Neutrophil (primary cell): ENCODE results near the gene JARID2.

Experiments used
- H3K27ac ChIP-seq: fragments of 200-600 bp; sonication (generic); 2 replicates; pipeline ENCODE4 v1.5.1; 2016; ENCODE audit warnings: mild to moderate bottlenecking, moderate library complexity
- H3K27me3 ChIP-seq: fragments of 200-600 bp; sonication (generic); 2 replicates; pipeline ENCODE4 v1.6.0; 2016; ENCODE audit warnings: mild to moderate bottlenecking
- H3K36me3 ChIP-seq: fragments of 200-600 bp; sonication (generic); 2 replicates; pipeline ENCODE4 v1.5.1; 2017
- H3K4me1 ChIP-seq, 2 experiments: fragments of 200-600 bp in 1 of 2; sonication (generic) in 1 of 2; 1 replicate in 1 of 2; 2 replicates in 1 of 2; pipeline versions ENCODE4 v1.5.1 to v1.6.1; 2013 to 2016; ENCODE audit warnings: low read depth in 1 of 2, low read length in 1 of 2, mild to moderate bottlenecking in 1 of 2, moderate library complexity in 1 of 2; ENCODE audit not compliant: control insufficient read depth in 1 of 2, insufficient read depth in 1 of 2
- H3K4me3 ChIP-seq, 2 experiments: fragments of 200-600 bp in 1 of 2; sonication (generic) in 1 of 2; 1 replicate in 1 of 2; 2 replicates in 1 of 2; pipeline ENCODE4 v1.5.1; 2013 to 2016; ENCODE audit warnings: low read depth in 1 of 2, low read length in 1 of 2, mild to moderate bottlenecking in 1 of 2, moderate library complexity in 1 of 2
- H3K9me3 ChIP-seq: fragments of 200-600 bp; sonication (generic); 2 replicates; pipeline ENCODE4 v1.5.1; 2016
- CTCF ChIP-seq: fragments of 200-600 bp; sonication (generic); IDR thresholded peaks from 2 replicates; pipeline ENCODE4 v1.5.1; 2016; ENCODE audit warnings: antibody characterized with exemption

The JARID2 gene

GRCh38 chr6:15500078-15500740 is 254.3 kb downstream of the JARID2 start:
- Histone ChIP-seq H3K9me3 (no peaks in the 10 kb centered on the region), H3K27ac (no peak overlapping the region), H3K4me1 (peaks cover 4 to 5% of the 10 kb centered on the region in 2 experiments), H3K4me3 (no peak overlapping the region), H3K27me3 (no peaks in the 10 kb centered on the region), H3K36me3 (peaks cover 91% of the 10 kb centered on the region)
- no peak for TF ChIP-seq CTCF

- H3K4me3 ChIP-seq = no peak overlapping the region
- H3K4me1 ChIP-seq = no peaks in the 10 kb centered on the region
- no peak for TF ChIP-seq CTCF
- H3K36me3 ChIP-seq = peaks cover 91% of the 10 kb centered on the region
- H3K27me3 ChIP-seq = no peaks in the 10 kb centered on the region
- no peaks in the 10 kb centered on the region for H3K9me3 ChIP-seq
- H3K27ac ChIP-seq = no peak overlapping the region
These were observed 255.3 kb downstream of the JARID2 start for GRCh38 chr6:15500901-15501825.

- H3K36me3 ChIP-seq = peaks cover 91% of the 10 kb centered on the region
- H3K4me1 ChIP-seq = no peaks in the 10 kb centered on the region
- TF ChIP-seq CTCF = no peak
These were observed 256.1 kb downstream of the JARID2 start for GRCh38 chr6:15501826-15502445.

GRCh38 chr6:15502446-15503345 is 256.8 kb downstream of the JARID2 start:
- Histone ChIP-seq H3K4me1 (peaks cover 0 to under 1% of the 10 kb centered on the region in 2 experiments), H3K9me3 (no peaks in the 10 kb centered on the region), H3K27ac (no peak overlapping the region), H3K27me3 (no peaks in the 10 kb centered on the region), H3K36me3 (peaks cover 93% of the 10 kb centered on the region), H3K4me3 (no peak overlapping the region)
- TF ChIP-seq CTCF = no peak

More at GRCh38 chr6:15501826-15502445, 256.1 kb downstream of the JARID2 start:
- Histone ChIP-seq H3K27me3 (no peaks in the 10 kb centered on the region), H3K9me3 (no peaks in the 10 kb centered on the region), H3K4me3 (no peak overlapping the region), H3K27ac (no peak overlapping the region)

GRCh38 chr6:15503346-15503680 is 257.4 kb downstream of the JARID2 start:
- Histone ChIP-seq H3K36me3 (peaks cover 95% of the 10 kb centered on the region), H3K4me1 (peaks cover 6 to 7% of the 10 kb centered on the region in 2 experiments), H3K9me3 (no peaks in the 10 kb centered on the region), H3K27ac (no peak overlapping the region), H3K27me3 (no peaks in the 10 kb centered on the region), H3K4me3 (no peak overlapping the region)
- no peak for TF ChIP-seq CTCF
